GM18520 (cell line): Measurements from ENCODE around the gene APOL4.
"Not testable (repeated sequence)": the region's sequence is repeated elsewhere in the genome, so short reads cannot be mapped to it uniquely, and the experiment has no call there.

Experiments
- ATAC-seq: cut with Tn5 transposase; IDR thresholded peaks from one replicate; pipeline ENCODE4 v1.9.1; 2021; ENCODE audit not compliant: unreplicated experiment

The APOL4 gene

DNA sequence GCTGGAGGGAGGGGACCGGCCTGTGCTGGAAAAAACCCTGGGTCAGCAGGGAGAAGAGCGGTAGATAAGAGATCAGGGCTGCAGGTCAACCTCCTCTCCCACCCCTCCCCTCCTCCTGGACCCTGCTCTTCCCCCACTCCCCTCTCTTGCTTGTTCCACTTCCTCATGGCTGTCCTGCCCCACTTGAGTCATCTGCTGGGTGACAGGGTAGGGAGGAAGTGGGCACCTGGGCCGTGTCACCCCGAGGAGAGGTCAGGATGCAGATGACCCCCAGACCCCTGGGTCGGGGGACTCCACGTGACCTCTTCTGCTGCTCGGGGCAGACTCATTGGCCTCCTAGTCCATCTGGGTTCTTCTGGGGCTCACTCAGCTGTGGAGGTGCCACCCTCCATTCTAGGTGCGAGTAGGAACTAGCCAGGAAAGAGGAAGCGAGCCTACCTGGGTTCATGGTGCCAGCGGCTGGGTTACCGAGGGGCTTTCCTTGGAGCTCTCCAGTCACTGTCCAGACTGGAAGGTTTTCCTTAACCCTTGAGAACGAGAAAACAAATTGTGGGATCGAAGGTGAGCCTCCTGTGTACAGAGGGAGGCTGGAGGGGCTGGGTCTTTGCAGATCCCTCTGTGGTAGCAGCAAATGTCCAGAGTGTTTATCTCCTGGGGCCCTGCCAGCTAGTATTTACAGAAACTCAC lies 31.2 kb upstream of the APOL4 start:
- no peak for ATAC-seq

DNA sequence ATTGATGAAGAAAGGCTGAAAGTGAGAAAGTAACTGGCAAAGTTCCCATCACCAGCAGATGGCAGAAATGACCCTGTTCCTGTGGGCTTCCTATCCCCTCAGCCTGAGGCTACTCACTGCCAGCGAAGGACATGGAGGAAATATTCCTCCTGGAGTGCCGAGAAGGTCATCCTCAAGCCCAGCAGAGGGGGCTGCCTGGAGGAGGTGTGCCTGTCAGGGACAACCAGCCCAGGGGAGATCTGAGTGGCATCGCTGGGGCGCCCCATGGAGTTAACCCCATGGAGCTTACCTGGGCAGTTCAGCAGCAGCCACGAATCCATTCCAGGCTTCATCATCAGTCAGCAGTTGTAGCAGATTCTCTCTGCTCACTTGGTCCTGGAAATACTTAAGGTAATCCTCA lies 29.4 kb upstream of the APOL4 start:
- ATAC-seq: not testable (repeated sequence)

DNA sequence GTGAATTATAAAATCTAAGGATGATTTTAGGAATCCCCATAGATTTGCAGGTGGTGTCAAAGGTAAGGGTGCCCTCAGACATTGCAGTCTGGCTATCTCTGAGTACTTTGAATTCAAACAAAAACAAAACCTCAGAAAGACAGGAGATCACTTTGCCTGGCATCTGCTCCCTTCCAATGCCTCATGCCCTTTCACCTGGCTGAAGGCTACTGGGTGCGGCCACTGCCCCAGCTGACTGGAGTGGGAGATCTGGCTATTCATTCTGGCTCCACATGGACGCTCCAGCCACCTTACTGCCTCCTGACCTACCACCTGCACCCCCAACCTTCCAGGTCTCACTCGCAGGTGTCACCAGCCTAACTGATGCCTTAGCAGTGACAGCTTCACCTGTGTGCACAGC lies 28.0 kb upstream of the APOL4 start:
- ATAC-seq: not testable (repeated sequence)

DNA sequence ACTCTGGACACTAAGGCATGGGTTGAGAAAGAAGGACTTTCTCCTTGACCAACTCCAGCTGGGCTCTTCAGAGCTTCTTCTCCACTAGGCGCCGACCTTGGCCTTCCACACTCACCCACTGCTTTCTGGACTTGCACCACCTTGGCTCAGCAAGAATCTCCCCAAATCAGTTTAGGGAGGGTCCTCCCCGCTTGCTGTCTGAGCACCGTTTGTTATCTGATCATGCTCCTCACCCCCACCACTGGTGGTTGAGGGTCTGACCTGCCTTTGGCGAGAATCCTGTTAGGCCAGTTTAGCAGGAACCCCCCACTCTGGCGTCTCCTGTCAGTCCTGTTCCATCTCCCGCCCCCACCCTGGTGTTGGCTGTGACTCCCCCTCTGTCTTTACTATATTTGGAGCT lies 27.3 kb upstream of the APOL4 start:
- ATAC-seq: no peak

DNA sequence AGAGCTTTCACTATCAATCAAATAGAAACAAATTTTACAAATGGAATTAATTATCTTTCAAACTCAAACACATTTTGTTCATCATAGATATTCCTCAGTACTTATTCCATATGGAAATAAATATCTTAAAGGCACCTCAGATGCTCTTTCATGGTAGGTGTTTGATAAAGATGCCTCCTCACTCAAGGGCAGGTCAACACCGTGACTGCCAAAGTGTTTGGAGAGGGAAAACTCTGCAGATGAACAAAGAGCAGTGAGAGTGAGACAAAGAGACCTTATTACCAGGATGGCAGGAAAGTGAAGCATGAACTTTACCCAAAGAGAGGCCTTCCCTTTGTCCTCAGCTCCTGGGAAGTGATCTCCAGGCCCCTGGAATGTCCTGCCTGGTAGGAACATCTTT lies 26.8 kb upstream of the APOL4 start:
- ATAC-seq: not testable (repeated sequence)

DNA sequence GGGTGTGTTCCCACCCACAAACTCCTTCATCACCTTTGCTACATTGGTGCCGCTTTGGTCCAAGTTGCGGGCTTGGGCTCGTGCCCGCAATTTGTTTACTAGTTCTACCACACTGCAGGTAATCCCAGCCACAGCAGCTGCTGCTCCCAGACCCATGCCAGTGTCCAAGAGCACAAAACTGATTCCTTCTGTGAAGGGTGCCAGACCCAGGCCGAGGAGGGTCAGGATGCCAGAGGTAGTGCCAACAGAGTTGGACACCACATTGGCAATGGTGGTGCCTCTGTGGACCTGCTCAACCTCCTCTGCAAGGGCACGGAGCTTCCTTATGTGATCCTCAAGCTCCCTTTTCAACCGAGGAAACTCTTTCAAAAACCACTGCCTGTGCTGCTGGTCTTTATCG lies 26.2 kb upstream of the APOL4 start:
- ATAC-seq: no peak

DNA sequence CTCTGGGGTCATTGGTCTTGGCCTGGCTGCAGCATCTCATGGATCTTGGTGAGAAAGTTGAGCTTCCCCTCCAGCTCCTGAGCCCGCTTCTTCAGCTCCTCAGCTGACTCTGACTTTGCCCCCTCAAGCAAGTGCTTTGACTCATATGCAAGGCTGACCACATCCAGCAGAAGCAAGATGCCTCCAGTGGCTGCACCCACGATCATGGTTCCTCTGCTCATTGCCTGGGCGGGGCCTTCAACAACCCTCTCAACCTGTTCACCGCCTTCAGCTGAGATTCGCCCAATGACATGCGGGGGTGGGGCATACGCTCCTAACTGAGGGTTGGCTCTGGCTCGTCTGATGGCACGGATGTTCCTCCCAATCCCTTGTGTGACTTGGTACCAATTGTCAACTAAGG lies 25.8 kb upstream of the APOL4 start:
- ATAC-seq: no peak

DNA sequence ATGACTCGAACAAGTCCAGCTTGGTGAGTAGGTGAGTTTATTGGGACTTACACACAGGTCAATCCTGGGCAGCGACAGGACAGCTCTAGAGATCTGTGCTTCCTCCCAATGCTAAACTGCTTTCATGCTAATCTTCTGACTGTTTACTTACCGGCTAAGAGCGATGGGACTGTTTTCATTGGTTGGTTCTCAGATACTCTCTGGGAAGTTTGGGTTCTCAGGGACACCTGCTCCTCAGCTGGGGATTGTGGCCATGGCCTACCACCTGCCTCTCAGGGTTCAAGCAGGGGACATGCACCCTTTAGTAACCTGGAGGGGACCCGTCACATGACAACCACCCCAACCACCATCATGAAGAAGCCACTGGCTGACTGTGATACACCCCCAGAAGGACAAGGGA lies 24.6 kb upstream of the APOL4 start:
- ATAC-seq: no peak

DNA sequence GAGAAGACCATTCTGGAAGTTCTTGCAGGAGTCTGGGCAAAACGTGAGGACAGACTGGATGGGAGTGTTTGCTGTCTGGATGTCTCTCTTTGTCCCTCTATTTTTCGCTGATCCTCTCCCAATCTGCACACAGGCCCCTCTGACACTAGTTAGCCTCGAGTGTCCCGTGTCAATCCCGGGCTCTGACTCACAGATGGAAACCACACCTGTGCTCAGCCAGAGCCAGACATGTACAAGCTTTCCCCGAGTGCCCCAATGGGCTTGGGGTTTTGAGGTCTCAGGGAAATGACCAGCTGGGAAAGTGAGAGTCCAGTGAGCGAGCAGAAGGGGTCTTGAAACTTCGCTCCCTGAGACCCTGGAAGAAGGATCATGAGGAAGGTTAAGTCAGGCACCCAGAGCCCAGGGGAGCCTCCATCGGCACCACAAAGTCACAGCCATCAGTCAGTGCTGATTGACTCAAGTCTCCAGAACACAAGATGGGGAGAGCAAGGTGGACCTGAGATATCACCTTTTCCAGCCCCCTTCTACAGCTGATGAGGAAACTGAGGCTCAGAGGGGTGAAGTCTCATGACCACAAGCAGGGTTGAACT lies 23.8 kb upstream of the APOL4 start:
- no peak for ATAC-seq

DNA sequence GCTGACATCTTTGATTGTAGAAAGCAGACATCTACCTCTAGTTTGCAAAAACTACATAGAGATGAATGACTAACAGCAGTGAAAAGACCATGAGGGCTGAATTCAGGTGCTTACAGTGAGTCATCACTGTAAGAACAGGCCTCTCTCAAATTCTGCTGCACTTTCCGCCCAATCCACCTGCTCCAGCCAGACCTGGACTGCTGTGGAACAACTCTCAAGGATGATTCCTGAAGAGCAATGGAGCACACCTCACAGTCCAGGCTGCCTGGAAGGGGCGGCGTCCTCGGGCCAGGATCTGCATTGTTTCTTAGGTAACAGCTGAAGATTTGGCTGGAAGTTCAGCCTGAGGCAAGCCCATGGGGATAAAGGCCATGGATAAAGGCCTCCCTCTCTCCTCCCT lies 22.6 kb upstream of the APOL4 start:
- ATAC-seq: no peak

DNA sequence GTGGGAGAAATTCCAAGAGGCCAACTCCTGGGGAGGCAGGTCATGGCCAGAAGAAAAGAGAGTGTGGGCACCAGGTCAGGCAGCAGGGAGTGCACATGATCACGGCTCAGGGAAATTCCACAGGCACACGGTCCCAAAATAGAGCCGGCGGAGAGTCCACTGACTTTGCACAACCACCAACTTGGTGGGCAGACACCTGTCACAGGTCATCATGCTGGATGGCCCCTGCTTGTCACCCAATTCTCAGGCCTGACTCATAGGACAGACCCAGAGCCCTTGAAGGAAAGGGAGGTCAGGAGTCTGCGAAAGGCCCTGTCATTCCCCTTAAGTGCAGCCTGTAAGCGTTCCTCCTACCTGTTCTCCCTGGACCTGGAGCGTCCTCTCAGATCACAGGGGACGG lies 21.9 kb upstream of the APOL4 start:
- no peak for ATAC-seq

DNA sequence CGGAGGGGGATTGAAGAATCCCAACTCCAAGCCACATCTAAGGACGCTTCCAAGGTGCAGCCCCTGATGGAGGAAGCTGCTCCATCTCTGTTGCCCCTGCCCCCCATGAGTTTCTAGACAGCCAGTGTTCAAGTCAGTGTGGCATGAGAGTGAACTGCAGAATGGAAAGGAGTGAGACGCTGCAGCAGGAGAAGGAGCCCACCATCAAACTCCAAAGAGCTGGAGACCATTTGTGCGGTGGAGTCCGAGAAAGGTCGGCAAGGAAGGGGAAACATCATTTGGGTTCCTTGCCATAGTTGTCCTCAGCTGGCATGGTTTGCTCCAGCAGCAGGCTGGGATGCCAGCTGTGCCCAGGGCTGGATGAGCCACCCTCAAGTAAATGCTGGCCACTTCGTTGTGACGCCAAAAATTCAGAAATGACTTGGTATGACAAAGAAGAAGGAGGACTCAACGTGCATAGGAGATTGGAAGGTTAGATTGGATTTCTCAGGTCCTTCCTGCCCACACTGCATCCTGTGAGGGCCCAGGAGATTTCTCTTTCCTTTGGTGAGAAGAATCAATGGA lies 21.4 kb upstream of the APOL4 start:
- no peak for ATAC-seq

DNA sequence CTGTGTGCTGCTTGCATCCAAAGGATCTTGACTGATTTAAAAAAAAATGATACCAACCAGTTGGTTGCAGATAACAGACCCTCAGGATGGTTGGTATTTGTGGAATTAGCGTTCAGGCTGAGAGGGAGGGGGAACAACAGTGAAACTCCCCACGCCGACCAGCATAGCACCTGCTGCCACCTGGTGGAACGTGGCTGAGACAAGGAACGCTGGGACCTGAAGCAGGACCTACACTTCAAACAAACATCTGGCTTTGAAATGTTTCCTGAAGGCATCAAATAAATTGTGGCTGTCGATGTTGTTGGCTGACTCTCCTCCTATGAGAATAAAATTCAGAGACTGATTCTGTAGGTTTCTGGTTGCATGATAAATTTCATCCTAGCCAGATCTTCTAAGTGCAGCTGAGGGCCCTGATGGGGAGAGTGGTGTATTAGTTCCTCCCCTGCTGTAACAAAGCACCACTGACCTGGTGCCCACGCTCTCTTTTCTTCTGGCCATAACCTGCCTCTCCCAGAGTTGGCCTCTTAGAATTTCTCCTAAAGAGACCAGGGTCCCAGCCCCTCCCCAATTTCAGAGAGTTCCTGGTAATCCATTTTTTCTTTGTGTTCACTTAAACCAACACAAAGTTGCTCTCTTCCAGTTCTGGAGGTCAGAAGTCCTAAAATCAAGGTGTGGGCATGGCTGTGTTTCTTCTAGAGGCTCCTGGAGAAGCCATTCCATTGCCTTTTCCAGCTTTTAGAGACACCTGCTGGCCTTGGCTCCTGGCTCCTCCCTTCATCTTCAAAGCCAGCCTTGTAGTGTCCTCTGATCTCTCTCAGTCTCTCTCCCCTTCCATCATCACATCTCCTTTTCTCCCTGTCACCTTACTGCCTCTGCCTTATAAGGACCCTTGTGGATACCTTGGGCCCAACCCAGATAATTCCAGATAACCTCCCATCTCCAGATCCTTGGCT lies 20.5 kb upstream of the APOL4 start:
- no peak for ATAC-seq

DNA sequence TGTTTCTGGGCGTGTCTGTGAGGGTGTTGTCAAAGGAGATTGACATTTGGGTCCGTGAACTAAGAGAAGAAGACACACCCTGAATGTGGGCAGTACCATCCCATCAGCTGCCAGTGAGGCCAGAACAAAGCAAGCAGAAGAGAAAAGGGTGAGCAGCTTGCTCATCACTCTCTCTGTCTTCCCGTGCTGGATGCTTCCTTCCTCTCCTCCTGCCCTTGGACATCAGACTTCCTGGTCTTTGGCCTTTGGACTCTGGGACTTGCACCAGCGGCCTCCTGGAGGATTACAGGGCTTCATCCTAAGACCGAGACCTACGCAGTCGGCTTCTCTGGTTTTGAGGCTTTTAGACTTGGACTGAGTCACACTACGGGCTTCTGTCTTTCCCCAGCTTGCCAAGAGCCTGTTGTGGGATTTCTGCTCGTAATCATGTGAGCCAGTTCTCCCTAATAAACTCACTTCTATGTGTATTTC lies 18.9 kb upstream of the APOL4 start:
- no peak for ATAC-seq

DNA sequence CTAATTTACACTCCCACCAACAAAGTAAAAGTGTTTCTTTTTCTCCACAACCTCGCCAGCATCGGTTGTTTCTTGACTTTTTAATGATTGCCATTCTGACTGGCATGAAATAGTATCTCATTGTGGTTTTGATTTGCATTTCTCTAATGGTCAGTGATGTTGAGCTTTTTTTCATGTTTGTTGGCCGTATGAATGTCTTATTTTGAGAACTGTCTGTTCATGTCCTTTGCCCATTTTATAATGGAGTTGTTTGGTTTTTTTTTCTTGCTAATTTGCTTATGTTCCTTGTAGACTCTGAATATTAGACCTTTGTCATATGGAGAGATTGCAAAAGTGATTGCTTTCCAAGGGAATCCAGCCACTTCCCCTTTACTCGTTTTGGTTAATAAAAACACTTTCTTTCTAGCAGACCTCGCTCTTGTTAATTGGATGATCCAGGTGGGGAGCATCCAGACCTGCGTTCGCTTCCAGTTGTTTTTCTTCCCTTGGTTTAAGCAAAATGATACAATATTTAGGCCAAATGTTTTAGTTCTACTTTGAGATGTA lies 17.1 kb upstream of the APOL4 start:
- no peak for ATAC-seq

DNA sequence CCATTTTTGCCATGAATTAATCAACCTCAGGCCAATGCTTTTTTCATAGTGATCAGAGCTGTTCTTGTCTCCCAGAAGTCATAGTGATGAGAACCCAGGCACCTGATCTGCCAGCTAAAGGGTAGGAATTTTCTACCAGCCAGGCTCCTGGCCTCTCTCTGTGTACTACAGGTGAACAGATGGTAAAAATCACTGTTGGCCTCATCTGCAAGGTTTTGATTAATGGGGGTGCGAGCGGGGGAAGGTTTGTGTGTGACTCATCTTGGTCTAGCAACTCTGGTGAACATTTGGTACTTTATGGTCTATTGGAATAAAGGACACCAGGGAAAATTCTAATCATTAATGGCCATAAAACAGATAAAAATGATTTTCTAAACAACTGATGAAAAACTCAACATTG lies 14.4 kb upstream of the APOL4 start:
- no peak for ATAC-seq

DNA sequence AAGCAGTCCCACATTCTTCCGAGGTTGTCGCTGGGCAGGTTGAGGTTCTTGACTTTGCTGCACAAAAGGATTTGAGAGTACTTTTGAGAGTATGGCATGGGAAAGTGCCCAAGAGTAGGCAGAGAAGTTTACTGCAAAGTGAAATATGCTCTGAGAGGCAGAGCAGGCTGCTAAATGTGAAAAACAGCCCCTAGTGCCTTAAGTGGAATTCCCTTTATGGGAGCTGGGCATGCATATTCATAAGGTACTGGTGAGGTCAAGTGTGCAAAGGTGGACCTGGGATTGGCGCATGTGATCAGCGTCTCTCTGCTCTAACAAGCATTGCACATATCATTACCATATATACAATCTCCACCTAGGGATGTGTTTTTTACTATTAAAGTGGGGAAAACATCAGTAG lies 12.0 kb upstream of the APOL4 start:
- ATAC-seq: no peak

DNA sequence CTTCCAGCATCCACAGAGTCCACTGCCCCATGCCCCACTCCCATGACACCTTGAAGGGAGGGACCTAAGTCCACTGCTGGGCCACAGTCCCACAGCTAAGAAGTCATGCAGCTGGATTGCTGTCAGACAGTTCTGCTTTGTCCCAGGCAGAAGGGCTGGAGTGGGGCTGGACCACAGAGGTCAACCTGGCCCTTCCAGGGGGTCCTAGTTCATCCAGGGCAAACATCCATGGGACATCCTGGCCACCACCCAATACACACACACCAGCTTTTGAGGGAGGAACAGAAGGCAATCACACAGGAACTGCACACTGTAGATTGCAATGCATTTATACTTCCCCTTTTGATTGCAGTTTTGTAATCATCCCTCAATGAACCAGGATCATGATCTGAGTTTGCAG lies 11.3 kb upstream of the APOL4 start:
- no peak for ATAC-seq

DNA sequence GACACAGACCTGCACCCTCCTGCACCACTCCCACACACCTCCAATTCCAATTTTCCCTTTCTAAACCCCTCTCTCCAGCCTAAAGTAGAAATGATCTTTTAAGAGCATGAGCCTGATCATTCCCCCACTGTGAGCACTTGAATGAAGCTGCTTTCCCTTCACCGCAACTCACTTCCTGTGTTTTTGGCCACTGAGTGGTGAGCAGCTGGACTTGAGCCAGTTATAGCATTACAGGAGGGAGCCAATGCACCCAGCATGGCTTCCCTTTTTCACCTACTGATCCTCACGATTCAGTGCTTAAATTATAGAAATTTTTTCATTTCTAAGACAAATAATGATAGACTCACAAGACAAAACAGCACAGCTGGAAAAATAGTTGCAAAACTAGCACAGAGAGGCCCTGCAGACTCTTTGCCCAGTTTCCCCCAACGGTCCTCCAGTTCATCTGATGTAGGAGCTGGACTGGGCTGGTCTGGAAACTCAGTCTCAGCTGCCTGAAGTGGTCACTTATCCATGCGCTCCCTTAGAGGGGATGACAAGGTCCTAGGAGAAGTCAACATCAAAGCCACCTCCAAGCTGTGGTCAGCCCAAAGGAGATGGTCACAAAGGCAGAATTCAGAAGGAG lies 9.7 kb upstream of the APOL4 start:
- ATAC-seq: no peak

DNA sequence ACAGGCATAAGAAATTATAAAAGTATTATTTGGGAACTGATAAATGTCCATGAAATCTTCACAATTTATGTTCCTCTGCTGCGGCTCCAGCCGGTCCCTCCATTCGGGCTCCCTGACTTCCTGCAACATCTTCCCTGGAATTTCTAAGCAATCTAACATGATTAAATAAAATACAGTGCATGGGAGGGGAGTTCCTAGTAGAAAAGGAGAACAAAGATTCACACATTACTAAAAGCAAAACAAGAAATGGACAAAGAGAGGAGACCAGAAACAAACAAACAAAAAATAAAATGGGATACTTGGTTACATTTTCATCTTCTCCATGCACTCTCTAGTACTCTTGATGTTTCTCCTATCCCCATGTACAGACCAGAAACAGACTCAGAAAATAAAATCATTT lies 8.6 kb upstream of the APOL4 start:
- no peak for ATAC-seq

DNA sequence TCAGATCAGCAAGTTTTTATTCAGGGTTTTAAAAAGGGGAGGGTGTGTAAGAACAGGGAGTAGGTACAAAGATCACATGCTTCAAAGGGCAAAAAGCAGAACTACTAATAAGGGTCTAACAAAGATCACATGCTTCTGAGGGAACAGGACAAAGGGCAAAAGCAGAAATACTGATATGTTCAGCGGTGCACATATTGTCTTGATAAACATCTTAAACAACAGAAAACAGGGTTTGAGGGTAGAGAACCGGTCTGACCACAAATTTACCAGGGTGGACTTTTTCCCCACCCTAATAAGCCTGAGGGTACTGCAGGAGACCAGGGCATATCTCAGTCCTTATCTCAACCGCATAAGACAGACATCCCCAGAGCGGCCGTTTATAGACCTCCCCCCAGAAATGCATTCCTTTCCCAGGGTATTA lies 7.9 kb upstream of the APOL4 start:
- not testable (repeated sequence) for ATAC-seq
